ENCODE data around the gene ADAM12. TPM values are rescaled to one million over a fixed set of nuclear protein-coding genes. Genes with fewer than 3 reads are reported as not detected.

The ADAM12 gene
- total RNA-seq, 4 donors from 2014 or later, result 0.26 to 1.6 (median 0.47) TPM; not detected in 1

- TF ChIP-seq CTCF (IDR thresholded peaks at IDR 0.05) (no peak), POLR2A (IDR thresholded peaks at IDR 0.05) (no peak)
- no peak overlapping the region for H3K4me3 ChIP-seq (ENCODE audit: low read depth, poor library complexity, severe bottlenecking)
- no peak for DNase-seq (ENCODE audit: low spot score in 2 of 2)
- 59 to 73% methylated on average over 4 of the region's 4 CpGs for WGBS, 2 donors
- intact Hi-C loops (cut with DNase I; ENCODE audit: low total_unique reads), result no loop called here
Observed at GRCh38 chr10:126263006-126263676, 125.1 kb downstream of the ADAM12 start.

- WGBS, 2 donors, result 63 to 67% methylated on average over 1 of the region's 1 CpG
- intact Hi-C loops (cut with DNase I; ENCODE audit: low total_unique reads), result no loop called here
- no peak for DNase-seq (ENCODE audit: low spot score in 2 of 2)
- no peak overlapping the region for H3K4me3 ChIP-seq (ENCODE audit: low read depth, poor library complexity, severe bottlenecking)
- TF ChIP-seq CTCF (IDR thresholded peaks at IDR 0.05) (no peak), POLR2A (IDR thresholded peaks at IDR 0.05) (no peak)
Observed at GRCh38 chr10:126262233-126262838, 125.9 kb downstream of the ADAM12 start.

GRCh38 chr10:126259760-126260479 lies 128.4 kb downstream of the ADAM12 start:
- no peak for TF ChIP-seq CTCF (IDR thresholded peaks at IDR 0.05)
- intact Hi-C loops (cut with DNase I; ENCODE audit: low total_unique reads), result no loop called here
- 89 to 91% methylated on average over 7 of the region's 7 CpGs for WGBS, 2 donors
- no peak for DNase-seq (ENCODE audit: low spot score in 2 of 2)
- H3K4me3 ChIP-seq (ENCODE audit: low read depth, poor library complexity, severe bottlenecking), result no peak overlapping the region

- DNase-seq (ENCODE audit: low spot score in 2 of 2), result no peak
- no peak overlapping the region for H3K4me3 ChIP-seq (ENCODE audit: low read depth, poor library complexity, severe bottlenecking)
- WGBS, 2 donors, result 94 to 100% methylated on average over 1 of the region's 1 CpG
- intact Hi-C loops (cut with DNase I; ENCODE audit: low total_unique reads), result no loop called here
- no peak for TF ChIP-seq CTCF (IDR thresholded peaks at IDR 0.05)
- no peak for TF ChIP-seq POLR2A (IDR thresholded peaks at IDR 0.05)
Observed at GRCh38 chr10:126256864-126257263, 131.4 kb downstream of the ADAM12 start.

GRCh38 chr10:126255313-126255712 lies 133.0 kb downstream of the ADAM12 start:
- WGBS, 2 donors, result 89 to 91% methylated on average over 8 of the region's 8 CpGs
- TF ChIP-seq CTCF (IDR thresholded peaks at IDR 0.05) (no peak), POLR2A (IDR thresholded peaks at IDR 0.05) (no peak)
- no peak for DNase-seq (ENCODE audit: low spot score in 2 of 2)
- intact Hi-C loops (cut with DNase I; ENCODE audit: low total_unique reads), result no loop called here
- H3K4me3 ChIP-seq (ENCODE audit: low read depth, poor library complexity, severe bottlenecking), result no peak overlapping the region
